A549 (cell line): Measurements from ENCODE around the gene IGFL4. TPM values are rescaled to one million over a fixed set of nuclear protein-coding genes. Genes with fewer than 3 reads are reported as not detected.

ENCODE experiments used
- ATAC-seq, 2 experiments: fragments of 200-7000 bp in 1 of 2; fragments of >200 bp in 1 of 2; cut with Nextera tagmentation in 1 of 2; cut with Tn5 transposase in 1 of 2; 3 replicates each; pipeline versions ENCODE4 v1.8.0 to v1.9.1; 2018 to 2020; ENCODE audit warnings: mild to moderate bottlenecking in 1 of 2, moderate library complexity in 1 of 2
- CTCF ChIA-PET: fragments of 300-600 bp; sonication (Branson Sonifier 250); formaldehyde crosslinking; extraction: SDS; loops from one replicate; lab custom pipeline; 2021; ENCODE audit warnings: antibody characterized with exemption, inconsistent platforms; lab: Yijun Ruan, JAX
- POLR2A ChIA-PET: fragments of 350-600 bp; formaldehyde crosslinking; extraction: SDS; loops from one replicate; lab custom pipeline; 2021; ENCODE audit warnings: antibody characterized with exemption, inconsistent platforms; lab: Yijun Ruan, JAX
- DNase-seq, 2 experiments: peaks; one replicate each; pipeline versions ENCODE4 v3.0.0 to v3.0.0-alpha.2; 2011 to 2016; ENCODE audit warnings: low read depth in 1 of 2, low spot score in 1 of 2
- FAIRE-seq: peaks from 2 replicates; lab custom pipeline; 2011; peaks lifted over from hg19 to GRCh38; lab: Jason Lieb, UNC
- H3K27ac ChIP-seq, 2 experiments: fragments of >200 bp; sonication (Bioruptor Twin); formaldehyde crosslinking; 3 replicates each; pipeline ENCODE4 v1.5.1; 2016 to 2017
- H3K4me1 ChIP-seq: fragments of >200 bp; sonication (Bioruptor Twin); formaldehyde crosslinking; 3 replicates; pipeline ENCODE4 v1.6.1; 2016
- H3K4me2 ChIP-seq: fragments of >200 bp; sonication (Bioruptor Twin); formaldehyde crosslinking; 3 replicates; pipeline ENCODE4 v1.6.1; 2016
- H3K4me3 ChIP-seq: fragments of >200 bp; sonication (Bioruptor Twin); formaldehyde crosslinking; 3 replicates; pipeline ENCODE4 v1.5.1; 2016
- H3K9me3 ChIP-seq: fragments of >200 bp; sonication (Bioruptor Twin); formaldehyde crosslinking; 3 replicates; pipeline ENCODE4 v1.6.1; 2016
- CBX2 ChIP-seq: fragments of 200-600 bp; sonication (generic); IDR thresholded peaks from 2 replicates; pipeline ENCODE4 v1.6.1; 2016; ENCODE audit warnings: low read depth, mild to moderate bottlenecking, borderline replicate concordance
- EHF ChIP-seq: fragments of 250-450 bp; sonication (Bioruptor Pico); IDR thresholded peaks from 2 replicates; pipeline ENCODE4 v1.5.0; 2020; ENCODE audit warnings: mild to moderate bottlenecking
- EHMT2 ChIP-seq: fragments of 200-600 bp; sonication (generic); IDR thresholded peaks from 2 replicates; pipeline ENCODE4 v1.6.1; 2016; ENCODE audit warnings: antibody characterized with exemption, low read depth, mild to moderate bottlenecking, moderate library complexity
- FOSB ChIP-seq: fragments of 250-450 bp; sonication (Bioruptor Pico); IDR thresholded peaks from 2 replicates; pipeline ENCODE4 v1.5.0; 2020; ENCODE audit warnings: mild to moderate bottlenecking, moderate library complexity
- FOSL2 ChIP-seq, 2 experiments: fragments of 450-650 bp in 1 of 2; fragments of >200 bp in 1 of 2; sonication (Bioruptor Twin) in 1 of 2; formaldehyde crosslinking; IDR thresholded peaks; 2 replicates each; pipeline versions ENCODE4 v1.5.0 to v1.6.1; 2016 to 2020; ENCODE audit warnings: mild to moderate bottlenecking in 1 of 2, moderate library complexity in 1 of 2
- MAFK ChIP-seq: fragments of 450-650 bp; IDR thresholded peaks from 2 replicates; pipeline ENCODE4 v1.6.1; 2014; ENCODE audit not compliant: partially characterized antibody
- MAZ ChIP-seq: fragments of 150-350 bp; IDR thresholded peaks from 2 replicates; pipeline ENCODE4 v1.6.1; 2014; ENCODE audit warnings: antibody characterized with exemption, low read depth, low read length, borderline replicate concordance
- MYC ChIP-seq: IDR thresholded peaks from 2 replicates; pipeline ENCODE4 v1.6.1; 2012; ENCODE audit warnings: mild to moderate bottlenecking, inconsistent platforms, low read length, improper control_type of control experiment, borderline replicate concordance
- NFE2L2 ChIP-seq: fragments of 150-350 bp; conservative IDR thresholded peaks from 2 replicates; pipeline ENCODE4 v1.6.1; 2014; ENCODE audit warnings: low read length
- NPAS2 ChIP-seq: fragments of 250-450 bp; sonication (Bioruptor Pico); IDR thresholded peaks from 2 replicates; pipeline ENCODE4 v1.8.0; 2022; ENCODE audit warnings: mild to moderate bottlenecking, moderate library complexity, borderline replicate concordance
- NR3C1 ChIP-seq: fragments of >200 bp; sonication (Bioruptor Twin); formaldehyde crosslinking; IDR thresholded peaks from 3 replicates; pipeline ENCODE4 v1.6.1; 2017
- POLR2AphosphoS2 ChIP-seq: conservative IDR thresholded peaks from 2 replicates; pipeline ENCODE4 v1.6.1; 2012; ENCODE audit warnings: low read length, improper control_type of control experiment, inconsistent platforms
- RAD21 ChIP-seq, 2 experiments: fragments of >200 bp in 1 of 2; sonication (Bioruptor Twin) in 1 of 2; formaldehyde crosslinking in 1 of 2; IDR thresholded peaks in 1 of 2; conservative IDR thresholded peaks in 1 of 2; 2 replicates in 1 of 2; 3 replicates in 1 of 2; pipeline ENCODE4 v1.6.1; 2012 to 2018; ENCODE audit warnings: inconsistent platforms in 1 of 2
- RARB ChIP-seq: fragments of 250-450 bp; sonication (Bioruptor Pico); IDR thresholded peaks from 2 replicates; pipeline ENCODE4 v1.8.0; 2021; ENCODE audit warnings: mild to moderate bottlenecking, moderate library complexity
- RFX5 ChIP-seq: fragments of 450-650 bp; IDR thresholded peaks from 2 replicates; pipeline ENCODE4 v1.7.1; 2014; ENCODE audit warnings: antibody characterized with exemption, mild to moderate bottlenecking, moderate library complexity
- RNF2 ChIP-seq: fragments of 200-600 bp; sonication (generic); IDR thresholded peaks from 2 replicates; pipeline ENCODE4 v1.6.1; 2016; ENCODE audit warnings: low read depth, mild to moderate bottlenecking, antibody characterized with exemption, moderate library complexity, borderline replicate concordance
- TFCP2L1 ChIP-seq: fragments of 250-450 bp; sonication (Bioruptor Pico); IDR thresholded peaks from 2 replicates; pipeline ENCODE4 v1.5.0; 2021; ENCODE audit warnings: mild to moderate bottlenecking
- ZSCAN20 ChIP-seq: fragments of 250-450 bp; sonication (Bioruptor Pico); IDR thresholded peaks from 2 replicates; pipeline ENCODE4 v1.8.0; 2022; ENCODE audit warnings: mild to moderate bottlenecking, moderate library complexity
- WGBS: methylation state at CpG from one replicate; pipeline ENCODE4 v1.1.6; 2017; ENCODE audit errors: missing lambda C conversion rate; 5-methylcytosine and 5-hydroxymethylcytosine counted together
- polyA plus RNA-seq, 4 experiments: library from polyadenylated mRNA; depleted of rRNA in 3 of 4; stranded (reverse); fragments of >200 nt; fragmentation: RNase III in 1 of 4; extraction: RNeasy Plus Mini Kit Qiagen cat#74134 plus additional on column Dnase treatment in 1 of 4; gene quantifications; 2 replicates in 3 of 4; 3 replicates in 1 of 4; pipeline ENCODE4 v1.2.3, GENCODE V29; 2011 to 2017
- TF ChIP-seq, protein P1 (sequence below): IDR thresholded peaks from 2 replicates; pipeline ENCODE4 v1.6.1; 2012
- TF ChIP-seq, protein P2 (sequence below): IDR thresholded peaks from 2 replicates; pipeline ENCODE4 v1.6.1; 2012
- TF ChIP-seq, protein P3 (sequence below): fragments of 150-350 bp; IDR thresholded peaks from 2 replicates; pipeline ENCODE4 v1.6.1; 2014; ENCODE audit warnings: low read depth, mild to moderate bottlenecking, low read length
- TF ChIP-seq, protein P4 (sequence below): fragments of 200-600 bp; sonication (generic); IDR thresholded peaks from 2 replicates; pipeline ENCODE4 v1.6.1; 2016; ENCODE audit warnings: antibody characterized with exemption, mild to moderate bottlenecking, moderate library complexity
- TF ChIP-seq, protein P5 (sequence below): fragments of >200 bp; sonication (Bioruptor Twin); formaldehyde crosslinking; IDR thresholded peaks from 3 replicates; pipeline ENCODE4 v1.6.1; 2016

IGFL4 gene
- polyA plus RNA-seq, 2 of the 4 experiments (the other 2 are of a cell fraction), result 1.7 to 3.1 TPM

DNA sequence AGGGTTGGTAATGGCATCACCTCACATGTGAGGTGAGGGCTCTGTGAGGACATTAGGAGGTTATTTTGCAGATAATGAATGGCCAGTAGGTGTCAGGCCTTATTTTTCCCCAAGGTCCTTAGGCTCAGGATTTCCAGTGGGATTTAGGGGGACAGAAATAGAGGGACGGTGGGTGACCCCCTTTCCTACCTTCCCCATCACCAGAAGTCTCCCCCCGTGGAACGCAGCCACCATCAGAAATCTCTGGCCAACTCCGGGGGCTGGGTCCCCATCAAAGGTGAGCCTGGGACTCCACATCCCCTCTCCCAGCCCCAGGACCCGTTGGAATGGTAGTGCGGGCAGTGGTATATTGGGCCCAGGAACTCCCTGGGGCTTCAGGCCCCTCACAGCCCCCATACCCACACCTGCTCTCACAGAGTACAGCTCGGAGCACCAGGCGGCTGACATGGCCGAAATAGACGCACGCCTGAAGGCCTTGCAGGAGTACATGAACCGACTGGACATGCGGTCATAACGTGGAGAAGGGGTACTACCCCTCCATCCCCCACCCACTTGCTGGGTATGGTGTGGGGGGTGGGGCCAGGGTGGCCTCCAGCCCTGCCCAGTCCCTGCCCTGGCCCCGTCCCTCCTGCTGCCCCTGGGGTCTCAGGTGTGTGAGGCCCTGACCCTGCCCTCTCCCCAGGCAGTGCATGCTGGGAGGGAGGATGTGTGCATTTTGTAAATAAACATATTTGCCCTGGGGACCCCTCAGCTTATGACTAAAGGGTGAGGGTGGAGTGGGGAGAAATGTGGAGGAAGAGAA, 22.7 kb downstream of the IGFL4 start:
- WGBS, result 90% methylated on average over 14 of the region's 15 CpGs
- Histone ChIP-seq H3K9me3 (no peaks in the 10 kb centered on the region), H3K4me2 (no peak overlapping the region), H3K4me3 (no peak overlapping the region), H3K27ac (no peak overlapping the region), H3K4me1 (peaks cover 20% of the 10 kb centered on the region)
- ChIA-PET CTCF (interaction anchor here (0.7 to 23.2 kb wide), 28 partner anchors 8 to 384 kb away, joined by 3 to 1009 read pairs (median 5); partner anchors contain the start of genes CCDC61, FOXA3, NANOS2 and SYMPK), POLR2A (interaction anchor here (0.6 kb wide), 1 partner anchor 133 kb away, joined by 4 read pairs; no protein-coding TSS in a partner anchor)
- ATAC-seq (no peak), DNase-seq (no peak), FAIRE-seq (no peak)
- TF ChIP-seq EHMT2, result no peak
- TF ChIP-seq, protein P1, sequence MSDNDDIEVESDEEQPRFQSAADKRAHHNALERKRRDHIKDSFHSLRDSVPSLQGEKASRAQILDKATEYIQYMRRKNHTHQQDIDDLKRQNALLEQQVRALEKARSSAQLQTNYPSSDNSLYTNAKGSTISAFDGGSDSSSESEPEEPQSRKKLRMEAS, result no peak
- TF ChIP-seq, protein P2, sequence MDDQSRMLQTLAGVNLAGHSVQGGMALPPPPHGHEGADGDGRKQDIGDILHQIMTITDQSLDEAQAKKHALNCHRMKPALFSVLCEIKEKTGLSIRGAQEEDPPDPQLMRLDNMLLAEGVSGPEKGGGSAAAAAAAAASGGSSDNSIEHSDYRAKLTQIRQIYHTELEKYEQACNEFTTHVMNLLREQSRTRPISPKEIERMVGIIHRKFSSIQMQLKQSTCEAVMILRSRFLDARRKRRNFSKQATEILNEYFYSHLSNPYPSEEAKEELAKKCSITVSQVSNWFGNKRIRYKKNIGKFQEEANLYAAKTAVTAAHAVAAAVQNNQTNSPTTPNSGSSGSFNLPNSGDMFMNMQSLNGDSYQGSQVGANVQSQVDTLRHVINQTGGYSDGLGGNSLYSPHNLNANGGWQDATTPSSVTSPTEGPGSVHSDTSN, result no peak
- TF ChIP-seq RARB (CRISPR knock-in tag), result no peak
- no peak for TF ChIP-seq CBX2
- TF ChIP-seq MAZ, result no peak
- TF ChIP-seq FOSL2 (IDR thresholded peaks at IDR 0.05), result no peak
- TF ChIP-seq FOSL2 (CRISPR knock-in tag; IDR thresholded peaks at IDR 0.05), result no peak
- TF ChIP-seq RFX5, result no peak
- TF ChIP-seq, protein P3, sequence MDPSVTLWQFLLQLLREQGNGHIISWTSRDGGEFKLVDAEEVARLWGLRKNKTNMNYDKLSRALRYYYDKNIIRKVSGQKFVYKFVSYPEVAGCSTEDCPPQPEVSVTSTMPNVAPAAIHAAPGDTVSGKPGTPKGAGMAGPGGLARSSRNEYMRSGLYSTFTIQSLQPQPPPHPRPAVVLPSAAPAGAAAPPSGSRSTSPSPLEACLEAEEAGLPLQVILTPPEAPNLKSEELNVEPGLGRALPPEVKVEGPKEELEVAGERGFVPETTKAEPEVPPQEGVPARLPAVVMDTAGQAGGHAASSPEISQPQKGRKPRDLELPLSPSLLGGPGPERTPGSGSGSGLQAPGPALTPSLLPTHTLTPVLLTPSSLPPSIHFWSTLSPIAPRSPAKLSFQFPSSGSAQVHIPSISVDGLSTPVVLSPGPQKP, result no peak
- no peak for TF ChIP-seq POLR2AphosphoS2
- no peak for TF ChIP-seq RAD21 (conservative IDR thresholded peaks at IDR 0.05 in 1 of 2, IDR thresholded peaks at IDR 0.05 in 1 of 2)
- no peak for TF ChIP-seq ZSCAN20 (CRISPR knock-in tag)
- no peak for TF ChIP-seq MAFK

DNA sequence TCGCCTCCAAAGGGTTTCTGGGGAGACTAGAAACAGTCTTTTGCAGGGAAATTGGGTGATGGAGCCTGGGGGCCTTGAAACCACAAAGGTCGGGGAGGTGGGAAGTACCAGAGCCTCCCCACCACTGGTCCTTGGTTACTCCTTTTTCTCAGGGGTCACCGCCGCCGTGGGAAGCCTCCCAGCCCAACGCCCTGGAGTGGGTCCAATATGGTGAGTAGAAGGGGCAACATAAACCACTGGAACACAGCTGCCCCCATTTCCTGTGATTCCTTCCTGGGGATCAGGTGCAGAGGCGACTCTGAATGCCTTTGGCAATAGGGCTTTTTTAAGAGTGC, 23.7 kb downstream of the IGFL4 start:
- peak in 1 of 2 experiments; percentile 21; a peak in 3 of 6 replicates for ATAC-seq
- Histone ChIP-seq H3K9me3 (no peaks in the 10 kb centered on the region), H3K4me1 (peaks cover 20% of the 10 kb centered on the region), H3K4me3 (no peak overlapping the region)
- CTCF ChIA-PET, result interaction anchor here (0.6 to 23.2 kb wide), 37 partner anchors 10 to 385 kb away, joined by 3 to 1009 read pairs (median 5); partner anchors contain the start of genes CCDC61, FOXA3, IGFL4 and NANOS2
- no peak for FAIRE-seq
- 41% methylated on average over 7 of the region's 7 CpGs for WGBS
- TF ChIP-seq FOSB (CRISPR knock-in tag) (no peak), MAZ (no peak), NPAS2 (CRISPR knock-in tag) (no peak), EHMT2 (no peak), EHF (CRISPR knock-in tag) (no peak), MYC (no peak), TFCP2L1 (CRISPR knock-in tag) (no peak), NFE2L2 (no peak), RNF2 (no peak), NR3C1 (no peak)
- TF ChIP-seq, protein P4, sequence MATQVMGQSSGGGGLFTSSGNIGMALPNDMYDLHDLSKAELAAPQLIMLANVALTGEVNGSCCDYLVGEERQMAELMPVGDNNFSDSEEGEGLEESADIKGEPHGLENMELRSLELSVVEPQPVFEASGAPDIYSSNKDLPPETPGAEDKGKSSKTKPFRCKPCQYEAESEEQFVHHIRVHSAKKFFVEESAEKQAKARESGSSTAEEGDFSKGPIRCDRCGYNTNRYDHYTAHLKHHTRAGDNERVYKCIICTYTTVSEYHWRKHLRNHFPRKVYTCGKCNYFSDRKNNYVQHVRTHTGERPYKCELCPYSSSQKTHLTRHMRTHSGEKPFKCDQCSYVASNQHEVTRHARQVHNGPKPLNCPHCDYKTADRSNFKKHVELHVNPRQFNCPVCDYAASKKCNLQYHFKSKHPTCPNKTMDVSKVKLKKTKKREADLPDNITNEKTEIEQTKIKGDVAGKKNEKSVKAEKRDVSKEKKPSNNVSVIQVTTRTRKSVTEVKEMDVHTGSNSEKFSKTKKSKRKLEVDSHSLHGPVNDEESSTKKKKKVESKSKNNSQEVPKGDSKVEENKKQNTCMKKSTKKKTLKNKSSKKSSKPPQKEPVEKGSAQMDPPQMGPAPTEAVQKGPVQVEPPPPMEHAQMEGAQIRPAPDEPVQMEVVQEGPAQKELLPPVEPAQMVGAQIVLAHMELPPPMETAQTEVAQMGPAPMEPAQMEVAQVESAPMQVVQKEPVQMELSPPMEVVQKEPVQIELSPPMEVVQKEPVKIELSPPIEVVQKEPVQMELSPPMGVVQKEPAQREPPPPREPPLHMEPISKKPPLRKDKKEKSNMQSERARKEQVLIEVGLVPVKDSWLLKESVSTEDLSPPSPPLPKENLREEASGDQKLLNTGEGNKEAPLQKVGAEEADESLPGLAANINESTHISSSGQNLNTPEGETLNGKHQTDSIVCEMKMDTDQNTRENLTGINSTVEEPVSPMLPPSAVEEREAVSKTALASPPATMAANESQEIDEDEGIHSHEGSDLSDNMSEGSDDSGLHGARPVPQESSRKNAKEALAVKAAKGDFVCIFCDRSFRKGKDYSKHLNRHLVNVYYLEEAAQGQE, result no peak
- TF ChIP-seq, protein P5, sequence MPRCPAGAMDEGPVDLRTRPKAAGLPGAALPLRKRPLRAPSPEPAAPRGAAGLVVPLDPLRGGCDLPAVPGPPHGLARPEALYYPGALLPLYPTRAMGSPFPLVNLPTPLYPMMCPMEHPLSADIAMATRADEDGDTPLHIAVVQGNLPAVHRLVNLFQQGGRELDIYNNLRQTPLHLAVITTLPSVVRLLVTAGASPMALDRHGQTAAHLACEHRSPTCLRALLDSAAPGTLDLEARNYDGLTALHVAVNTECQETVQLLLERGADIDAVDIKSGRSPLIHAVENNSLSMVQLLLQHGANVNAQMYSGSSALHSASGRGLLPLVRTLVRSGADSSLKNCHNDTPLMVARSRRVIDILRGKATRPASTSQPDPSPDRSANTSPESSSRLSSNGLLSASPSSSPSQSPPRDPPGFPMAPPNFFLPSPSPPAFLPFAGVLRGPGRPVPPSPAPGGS, result no peak
- TF ChIP-seq, all 56 proteins: peak for 0
- POLR2A ChIA-PET, result interaction anchor here (0.6 to 1.0 kb wide), 6 partner anchors 22 to 248 kb away, joined by 3 to 6 read pairs (median 4); partner anchors contain the start of genes CCDC61 and IRF2BP1
- H3K27ac ChIP-seq, result peak overlapping the region in 1 of 2 experiments; percentile 38; a peak in 1 of 6 replicates
- DNase-seq, result no peak
- peak overlapping the region; percentile 97 for H3K4me2 ChIP-seq
